Measurements from ENCODE around the gene PTPRH. TPM values are rescaled to one million over a fixed set of nuclear protein-coding genes. Genes with fewer than 3 reads are reported as not detected.

PTPRH gene
- total and polyA plus RNA-seq, 9 of the 15 experiments (the other 6 are each of a cell fraction or from before 2014, with no cell fraction given): 0.87 to 34.3 (median 22.7) TPM

GRCh38 chr19:55206664-55207500 lies 2.4 kb downstream of the PTPRH start (continued):
- TF ChIP-seq CLOCK (CRISPR knock-in tag; IDR thresholded peaks at IDR 0.05; ENCODE audit: borderline replicate concordance): no peak
- TF ChIP-seq ZNF3 (CRISPR knock-in tag; IDR thresholded peaks at IDR 0.05): no peak
- TF ChIP-seq RBM14 (IDR thresholded peaks at IDR 0.05; ENCODE audit: borderline replicate concordance, insufficient read depth, low read depth, low read length): no peak
- TF ChIP-seq PKNOX1 (IDR thresholded peaks at IDR 0.05): peak; percentile 74
- no peak; the same call in 1 of the 2 replicates for TF ChIP-seq NFIX (CRISPR knock-in tag; IDR thresholded peaks at IDR 0.05; ENCODE audit: low read depth)
- no peak for TF ChIP-seq MYBL2 (IDR thresholded peaks at IDR 0.05; ENCODE audit: low read depth)
- TF ChIP-seq MYBL2 (CRISPR knock-in tag; IDR thresholded peaks at IDR 0.05; ENCODE audit: borderline replicate concordance): no peak
- peak; percentile 50; the same call in 1 of the 2 replicates for TF ChIP-seq CTBP1 (IDR thresholded peaks at IDR 0.05; ENCODE audit: borderline replicate concordance)
- no peak for TF ChIP-seq MITF (IDR thresholded peaks at IDR 0.05)
- no peak for TF ChIP-seq POLR3G (IDR thresholded peaks at IDR 0.05; ENCODE audit: extremely low read depth, insufficient read length, insufficient replicate concordance)
- peak; percentile 72 for TF ChIP-seq REST (IDR thresholded peaks at IDR 0.05; ENCODE audit: borderline replicate concordance)
- peak; percentile 69 for TF ChIP-seq REST (CRISPR knock-in tag; IDR thresholded peaks at IDR 0.05; ENCODE audit: low read depth)

Measured in K562 (cell line).